Measurements from ENCODE around the gene CDH4. TPM values are rescaled to one million over a fixed set of nuclear protein-coding genes. Genes with fewer than 3 reads are reported as not detected.

Gene CDH4
- total RNA-seq, 2 donors from 2014 or later: 0.07 to 0.94 TPM

GRCh38 chr20:61795669-61796630, 543.9 kb downstream of the CDH4 start:
- Histone ChIP-seq H3K27me3 (no peaks in the 10 kb centered on the region), H3K4me3 (no peak overlapping the region), H3K27ac (no peak overlapping the region), H3K4me1 (no peaks in the 10 kb centered on the region), H3K9me3 (no peaks in the 10 kb centered on the region), H3K36me3 (no peaks in the 10 kb centered on the region)
- no peak for TF ChIP-seq CTCF (IDR thresholded peaks at IDR 0.05)
- DNase-seq (ENCODE audit: low spot score): no peak

- Histone ChIP-seq H3K9me3 (no peaks in the 10 kb centered on the region), H3K4me3 (no peak overlapping the region), H3K36me3 (no peaks in the 10 kb centered on the region), H3K4me1 (no peaks in the 10 kb centered on the region), H3K27me3 (no peaks in the 10 kb centered on the region), H3K27ac (no peak overlapping the region)
- TF ChIP-seq CTCF (IDR thresholded peaks at IDR 0.05): no peak
- DNase-seq (ENCODE audit: low spot score): no peak
Measured at GRCh38 chr20:61796738-61797137, 544.7 kb downstream of the CDH4 start.

DNA sequence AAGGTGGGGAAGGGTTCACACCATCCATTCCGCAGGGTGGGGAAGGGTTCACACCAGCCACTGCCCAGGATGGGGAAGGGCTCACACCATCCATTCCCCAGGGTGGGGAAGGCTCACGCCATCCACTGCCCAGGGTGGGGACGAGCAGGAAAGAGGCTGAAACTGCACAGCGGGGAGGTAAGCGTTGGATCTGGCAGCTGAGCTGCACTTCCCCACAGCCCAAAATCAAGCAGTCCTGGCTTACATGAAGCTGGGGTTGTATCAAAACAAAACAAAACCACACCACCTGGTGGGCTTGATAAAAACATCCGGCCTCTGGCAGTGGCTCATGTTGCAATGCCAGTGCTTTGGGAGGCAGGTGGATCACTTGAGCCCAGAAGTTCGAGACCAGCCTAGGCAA, 545.1 kb downstream of the CDH4 start:
- H3K36me3 ChIP-seq: no peaks in the 10 kb centered on the region
- H3K27me3 ChIP-seq: no peaks in the 10 kb centered on the region
- H3K4me3 ChIP-seq: no peak overlapping the region
- no peaks in the 10 kb centered on the region for H3K4me1 ChIP-seq
- DNase-seq (ENCODE audit: low spot score): no peak
- no peaks in the 10 kb centered on the region for H3K9me3 ChIP-seq
- no peak for TF ChIP-seq CTCF (IDR thresholded peaks at IDR 0.05)
- H3K27ac ChIP-seq: no peak overlapping the region

DNA sequence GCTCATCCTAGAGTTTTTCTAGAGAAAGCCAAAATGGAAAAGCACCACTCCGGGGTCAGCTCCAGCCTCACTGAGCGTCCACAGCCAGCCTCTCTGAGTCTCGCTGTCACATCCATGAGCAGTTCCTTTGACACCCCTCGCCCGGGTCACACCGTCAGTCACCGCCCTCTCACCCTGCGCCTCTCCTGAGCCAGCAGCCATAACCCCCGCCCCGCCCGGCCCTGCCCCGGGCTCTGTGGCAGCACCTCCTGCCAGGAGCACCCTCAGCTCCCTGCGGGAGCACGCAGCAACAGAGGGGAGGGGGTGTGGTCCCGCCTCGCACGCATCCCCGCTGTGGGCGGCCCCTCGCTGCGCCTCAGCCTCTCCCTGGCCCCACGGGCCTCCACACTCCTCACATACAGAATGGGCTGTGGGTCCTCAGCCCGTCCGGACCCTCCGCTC, 545.9 kb downstream of the CDH4 start:
- no peak for DNase-seq (ENCODE audit: low spot score)
- no peak for TF ChIP-seq CTCF (IDR thresholded peaks at IDR 0.05)
- no peaks in the 10 kb centered on the region for H3K4me1 ChIP-seq
- no peaks in the 10 kb centered on the region for H3K9me3 ChIP-seq
- H3K4me3 ChIP-seq: no peak overlapping the region
- H3K36me3 ChIP-seq: no peaks in the 10 kb centered on the region
- no peak overlapping the region for H3K27ac ChIP-seq
- no peaks in the 10 kb centered on the region for H3K27me3 ChIP-seq

- Histone ChIP-seq H3K9me3 (no peaks in the 10 kb centered on the region), H3K27ac (no peak overlapping the region), H3K27me3 (no peaks in the 10 kb centered on the region), H3K4me1 (peaks cover 0 to 3% of the 10 kb centered on the region in 2 donors), H3K4me3 (no peak overlapping the region), H3K36me3 (no peaks in the 10 kb centered on the region)
- DNase-seq (ENCODE audit: low spot score): no peak
- TF ChIP-seq CTCF (IDR thresholded peaks at IDR 0.05): no peak
Measured at GRCh38 chr20:61798632-61799031, 546.6 kb downstream of the CDH4 start.
